ENCODE measurements around the gene CYFIP1. TPM values are rescaled to one million over a fixed set of nuclear protein-coding genes. Genes with fewer than 3 reads are reported as not detected.

CYFIP1 gene
- total and polyA plus RNA-seq, 10 of the 15 experiments (the other 5 are each of a cell fraction or from before 2014, with no cell fraction given) = 3.5 to 46.2 (median 28.3) TPM

- Histone ChIP-seq H3K79me2 (ENCODE audit: control insufficient read depth, insufficient read depth, low read length) (no peaks in the 10 kb centered on the region; the same call in 1 of the 2 replicates), H3K4me1 (ENCODE audit: control insufficient read depth, insufficient read depth, low read length) (no peaks in the 10 kb centered on the region), H3K27ac (ENCODE audit: control insufficient read depth, insufficient read depth) (no peak overlapping the region), H3K4me3 (no peak overlapping the region), H4K20me1 (ENCODE audit: control insufficient read depth, insufficient read depth) (no peaks in the 10 kb centered on the region), H3K27me3 (replicated peaks in 1 of 2; ENCODE audit: control insufficient read depth in 2 of 2, insufficient read depth in 2 of 2, low read length in 1 of 2) (no peaks in the 10 kb centered on the region), H3K4me2 (ENCODE audit: control insufficient read depth, insufficient read depth) (no peak overlapping the region), H3K36me3 (ENCODE audit: control insufficient read depth in 2 of 2, insufficient read depth in 2 of 2, low read length in 1 of 2) (peaks cover 15 to 60% of the 10 kb centered on the region in 2 experiments), H2AFZ (ENCODE audit: control insufficient read depth, low read depth, low read length) (no peak overlapping the region), H3K9me3 (replicated peaks; ENCODE audit: control insufficient read depth, insufficient read depth, low read length) (no peaks in the 10 kb centered on the region), H3K9ac (ENCODE audit: control insufficient read depth, insufficient read depth, low read length) (no peak overlapping the region)
- in situ Hi-C loops (cut with MboI) (no loop called here), intact Hi-C loops (cut with micrococcal nuclease; ENCODE audit: unreplicated experiment) (no loop called here)
- BruUV-seq (replicated peaks) = no TSS peak
- ChIA-PET POLR2A (no interaction called here), SMC1A (ENCODE audit: uncharacterized antibody, unreplicated experiment) (interaction anchor here (0.6 kb wide), 1 partner anchor 56 kb away, joined by 3 read pairs; no protein-coding TSS in a partner anchor), RAD21 (ENCODE audit: unreplicated experiment) (no interaction called here), CTCF (no interaction called here)
- no peak for FAIRE-seq
- 89% methylated on average over 3 of the region's 3 CpGs for WGBS (ENCODE audit: insufficient coverage, insufficient replicate concordance, low lambda C conversion rate, missing lambda C conversion rate)
- no peak for DNase-seq (ENCODE audit: low read depth, low spot score)
- ATAC-seq = no peak
- TF ChIP-seq PKNOX1 (IDR thresholded peaks at IDR 0.05) (no peak), WRNIP1 (IDR thresholded peaks at IDR 0.05; ENCODE audit: borderline replicate concordance, low read depth, low read length) (no peak), SMC3 (IDR thresholded peaks at IDR 0.05; ENCODE audit: borderline replicate concordance, low read length) (no peak), BRCA1 (IDR thresholded peaks at IDR 0.05; ENCODE audit: low read depth, low read length) (no peak), CBX5 (IDR thresholded peaks at IDR 0.05; ENCODE audit: low read depth) (no peak), ZBTB33 (IDR thresholded peaks at IDR 0.05) (no peak), BMI1 (IDR thresholded peaks at IDR 0.05; ENCODE audit: borderline replicate concordance) (no peak), SIN3A (IDR thresholded peaks at IDR 0.05; ENCODE audit: low read depth, low read length) (no peak), FOXM1 (IDR thresholded peaks at IDR 0.05; ENCODE audit: low read depth, low read length) (no peak), RELA (IDR thresholded peaks at IDR 0.05; ENCODE audit: borderline replicate concordance, partially characterized antibody) (no peak), SKIL (IDR thresholded peaks at IDR 0.05; ENCODE audit: low read depth, poor library complexity, severe bottlenecking) (no peak), BCLAF1 (IDR thresholded peaks at IDR 0.05) (no peak), BCL11A (IDR thresholded peaks at IDR 0.05; ENCODE audit: low read depth, low read length) (no peak), EED (IDR thresholded peaks at IDR 0.05; ENCODE audit: low read depth) (no peak), USF1 (IDR thresholded peaks at IDR 0.05; ENCODE audit: borderline replicate concordance, extremely low read length, insufficient read depth, low read depth, low read length) (no peak), MXI1 (IDR thresholded peaks at IDR 0.05; ENCODE audit: low read depth, low read length) (no peak)
Observed at GRCh38 chr15:22863356-22863755, 116.8 kb downstream of the CYFIP1 start.

Data from GM12878 (cell line).